HT1080 (cell line): ENCODE results near the gene CALD1. TPM values are rescaled to one million over a fixed set of nuclear protein-coding genes. Genes with fewer than 3 reads are reported as not detected.

ENCODE experiments used
- DNase-seq: peaks from one replicate; pipeline ENCODE4 v3.0.0-alpha.2; 2015; ENCODE audit warnings: low read depth
- polyA plus RNA-seq, 2 experiments: library from polyadenylated mRNA; depleted of rRNA; stranded (reverse); fragments of >200 nt; gene quantifications; 2 replicates each; pipeline ENCODE4 v1.2.3, GENCODE V29; 2015
- total RNA-seq: library from RNA; depleted of rRNA; stranded (reverse); fragments of >200 nt; shearing (Covaris generic); gene quantifications from 2 replicates; pipeline ENCODE4 v1.2.3, GENCODE V29; 2014; rRNA removed

The CALD1 gene
- total RNA-seq, result 47.7 and 57.3 TPM in 2 replicates
- 56.4 and 70.2 TPM in 2 replicates for polyA plus RNA-seq (2015; cell fraction: cytosol; rRNA removed)
- 112 and 115 TPM in 2 replicates for polyA plus RNA-seq (2015; cell fraction: nucleus; rRNA removed)

GRCh38 chr7:134778941-134779740, at the start of gene CALD1:
Gene CALD1 (plus strand): TSS chr7:134779634. CDS start chr7:134867734, 88,100 bp downstream.
- peak; percentile 100 for DNase-seq

DNA sequence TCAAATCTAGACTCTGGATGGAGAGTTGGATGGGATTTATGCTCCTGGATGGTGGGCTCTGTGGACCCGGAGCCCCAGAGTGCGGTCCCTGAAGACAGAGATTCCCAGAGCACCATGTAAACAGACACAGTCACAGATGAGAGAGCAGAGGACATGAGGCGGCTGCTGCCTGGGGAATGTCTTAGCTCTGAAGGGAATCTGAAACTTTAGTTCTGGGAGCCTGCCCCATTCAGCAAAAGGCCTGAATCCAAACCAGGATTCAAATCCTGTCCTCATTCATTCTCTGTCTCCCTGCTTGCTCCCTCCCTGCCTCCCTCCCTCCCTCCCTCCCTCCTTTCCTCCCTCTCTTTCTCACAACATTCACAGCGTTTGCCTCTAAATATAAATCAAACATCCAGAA, 49.5 kb upstream of the CALD1 start:
- no peak for DNase-seq

- DNase-seq, result no peak
These were observed 49.0 kb upstream of the CALD1 start for GRCh38 chr7:134730411-134730829.

DNA sequence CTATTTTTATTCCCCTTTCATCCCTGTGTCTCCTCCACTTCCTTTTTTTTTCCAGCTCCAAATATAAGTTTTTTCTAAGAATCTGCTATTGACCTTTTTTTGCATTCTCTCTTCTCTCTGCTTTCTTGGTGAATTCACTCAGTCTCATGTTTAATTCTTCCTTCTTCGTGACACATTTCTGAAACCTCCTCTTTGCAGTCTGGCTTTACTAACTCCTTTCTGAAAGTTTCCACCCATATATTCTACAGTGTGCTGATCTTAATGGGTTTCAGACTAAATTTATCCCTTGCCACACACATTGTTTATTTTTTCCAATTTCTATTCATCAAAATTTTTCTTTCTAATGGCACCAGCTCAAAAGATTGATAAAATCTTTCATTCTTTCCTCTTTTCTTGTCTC, 47.8 kb upstream of the CALD1 start:
- no peak for DNase-seq

DNA sequence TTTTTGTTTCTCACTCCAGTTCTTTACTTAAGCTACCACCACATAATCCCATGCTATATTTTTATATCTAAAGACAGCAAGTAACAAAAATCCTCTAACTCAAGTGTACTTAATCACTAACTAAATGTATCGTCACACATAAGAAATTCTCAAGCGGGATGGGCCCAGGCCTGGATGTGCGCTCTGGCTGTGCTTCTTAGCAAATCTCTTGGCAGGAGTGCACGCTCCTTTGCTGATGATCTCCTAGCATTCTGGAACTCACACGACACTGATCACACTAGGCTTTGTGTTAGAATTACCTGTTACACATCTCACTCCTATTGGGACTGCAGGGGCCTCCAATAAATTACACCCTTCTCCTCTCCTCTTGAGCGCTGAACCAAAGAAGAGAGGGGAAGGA, 46.7 kb upstream of the CALD1 start:
- DNase-seq, result no peak

DNA sequence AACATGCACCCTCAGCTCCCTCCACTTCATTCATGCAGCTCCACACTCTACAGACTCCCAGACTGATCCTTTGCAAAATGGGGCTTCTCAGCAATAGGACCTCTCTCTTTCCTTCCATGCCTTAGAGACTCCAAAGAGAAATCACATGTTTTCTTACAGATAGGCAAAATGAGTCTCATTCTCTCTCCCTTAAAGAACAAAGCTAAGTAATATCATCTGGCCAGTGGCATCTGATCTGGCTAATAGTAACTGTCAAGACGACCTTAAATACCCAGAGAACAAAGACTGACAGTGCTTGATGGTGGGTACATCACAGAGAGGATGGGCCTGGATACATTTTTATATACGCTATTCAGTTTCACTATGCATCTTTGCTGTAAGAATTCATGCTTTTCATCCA, 43.1 kb upstream of the CALD1 start:
- DNase-seq, result no peak

- peak; percentile 66 for DNase-seq
These were observed 41.7 kb upstream of the CALD1 start for GRCh38 chr7:134737566-134738345.

GRCh38 chr7:134739362-134739761, 40.1 kb upstream of the CALD1 start:
- no peak for DNase-seq

DNA sequence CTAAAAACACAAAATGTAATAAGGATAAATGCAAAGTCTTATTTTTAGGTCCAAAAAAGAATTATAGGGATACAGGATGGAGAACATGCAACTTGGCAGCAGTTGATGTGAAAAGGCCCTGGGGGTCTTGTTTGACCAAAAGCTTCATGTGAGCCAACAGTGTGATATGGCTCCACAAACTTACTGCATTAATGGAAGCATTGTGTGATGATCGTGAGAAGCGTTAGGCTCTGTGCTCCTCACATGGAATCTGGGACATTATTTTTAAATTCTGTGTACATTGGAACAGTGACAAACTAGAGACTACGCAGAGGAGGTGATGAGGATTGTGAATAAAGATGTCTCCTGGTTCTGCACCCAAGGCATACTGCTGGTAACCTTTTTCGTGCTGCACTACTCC, 39.1 kb upstream of the CALD1 start:
- DNase-seq, result no peak

GRCh38 chr7:134741907-134742635, 37.4 kb upstream of the CALD1 start:
- peak; percentile 50 for DNase-seq

DNA sequence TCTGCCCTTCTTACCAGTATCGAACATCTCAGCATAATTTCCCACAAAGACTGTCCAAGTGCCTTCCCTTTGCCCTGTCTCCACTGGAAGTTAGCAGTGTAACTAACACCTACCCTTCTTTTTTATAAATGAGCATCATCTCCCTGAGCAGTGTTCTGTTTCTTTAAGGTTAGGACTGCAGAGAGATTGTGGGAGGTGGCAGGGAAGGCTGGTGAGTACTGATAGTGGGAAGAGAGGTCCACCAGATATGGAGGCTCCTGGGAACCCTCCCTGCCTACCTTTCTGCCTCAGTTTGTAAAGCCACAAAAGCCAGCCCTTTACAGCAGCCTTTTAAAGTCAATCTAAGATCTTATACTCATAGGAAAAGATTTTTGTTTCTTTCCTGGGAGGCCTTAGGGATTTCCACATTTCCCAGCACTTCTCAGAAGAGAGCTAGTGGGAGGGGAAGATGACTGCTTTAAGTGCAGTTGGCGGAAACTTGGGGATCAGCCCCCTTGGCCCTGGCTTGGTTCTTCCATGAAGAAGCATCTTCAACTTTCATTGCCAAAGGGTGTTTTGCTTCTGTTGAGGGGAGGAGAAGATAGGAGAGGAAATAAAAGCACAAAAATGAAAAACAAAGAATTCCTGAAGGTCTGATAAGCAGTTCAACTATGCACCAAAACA, 36.6 kb upstream of the CALD1 start:
- no peak for DNase-seq

GRCh38 chr7:134744569-134744968, 34.9 kb upstream of the CALD1 start:
- no peak for DNase-seq

DNA sequence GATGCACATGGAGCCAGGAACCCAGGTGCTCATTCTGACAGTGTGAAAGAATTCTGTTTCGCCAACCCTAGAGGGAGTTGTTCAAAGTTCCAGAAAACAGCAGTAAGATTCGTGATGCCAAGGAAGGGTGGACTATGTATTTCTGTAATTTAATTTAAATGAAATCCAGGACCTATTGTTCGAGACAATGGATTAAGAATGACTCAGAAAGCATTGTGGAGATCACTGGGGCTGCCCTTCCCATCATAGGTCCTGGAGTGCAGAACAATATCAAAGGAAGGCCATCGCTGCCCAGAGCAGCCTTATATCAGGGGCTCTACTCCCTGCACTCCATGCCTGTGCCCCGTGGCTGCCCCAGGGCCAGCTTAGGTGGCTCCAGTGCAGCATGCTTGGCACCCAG, 32.1 kb upstream of the CALD1 start:
- no peak for DNase-seq

GRCh38 chr7:134750083-134751062, 29.1 kb upstream of the CALD1 start:
- DNase-seq, result no peak

GRCh38 chr7:134752006-134752760, 27.3 kb upstream of the CALD1 start:
- peak; percentile 63 for DNase-seq

DNA sequence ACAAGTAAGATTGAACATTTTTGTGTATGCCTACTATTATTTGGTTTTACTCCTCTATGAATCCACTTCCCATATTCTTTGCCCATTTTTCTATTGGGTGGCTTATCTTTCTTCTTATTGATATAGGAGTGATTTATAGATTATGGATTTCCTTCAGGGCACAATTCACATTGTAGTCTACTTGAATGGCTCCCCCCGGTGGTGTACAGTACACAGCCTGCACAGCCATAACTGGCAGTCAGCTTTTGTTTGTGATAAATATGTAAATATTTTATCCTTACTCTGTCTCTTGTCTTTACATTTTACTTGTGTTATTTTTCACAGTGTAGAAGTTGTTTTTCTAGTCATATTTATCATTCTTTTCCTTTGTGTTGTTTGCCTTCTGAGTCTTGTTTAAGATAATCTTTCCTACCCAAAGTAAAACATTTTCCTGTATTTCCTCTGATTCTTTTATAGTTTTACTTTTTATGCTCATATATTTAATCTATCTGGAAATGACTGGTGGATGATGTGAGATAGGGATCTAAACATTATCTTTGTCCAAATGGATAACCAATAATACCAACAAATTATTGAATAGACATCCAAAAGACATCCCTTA, 23.9 kb upstream of the CALD1 start:
- no peak for DNase-seq

DNA sequence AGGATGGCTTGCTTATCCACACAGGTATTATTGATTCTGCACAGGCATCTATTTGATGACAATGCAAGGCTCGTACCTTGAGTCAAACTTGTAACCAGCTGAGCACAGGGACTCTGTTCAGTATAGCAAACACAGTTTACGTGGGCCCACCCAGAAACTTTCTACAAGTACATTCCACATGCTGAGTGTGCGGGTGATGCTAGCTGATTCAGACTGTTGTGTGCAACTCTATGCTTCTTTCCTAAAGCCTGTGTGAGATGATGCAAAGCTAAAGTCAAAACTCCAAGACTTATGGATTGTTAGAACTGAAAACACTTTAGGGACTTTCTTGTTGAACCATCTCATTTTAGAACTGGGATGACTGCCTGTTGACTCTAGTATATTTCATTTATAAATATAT, 21.5 kb upstream of the CALD1 start:
- DNase-seq, result no peak

GRCh38 chr7:134758981-134759380, 20.5 kb upstream of the CALD1 start:
- no peak for DNase-seq

DNA sequence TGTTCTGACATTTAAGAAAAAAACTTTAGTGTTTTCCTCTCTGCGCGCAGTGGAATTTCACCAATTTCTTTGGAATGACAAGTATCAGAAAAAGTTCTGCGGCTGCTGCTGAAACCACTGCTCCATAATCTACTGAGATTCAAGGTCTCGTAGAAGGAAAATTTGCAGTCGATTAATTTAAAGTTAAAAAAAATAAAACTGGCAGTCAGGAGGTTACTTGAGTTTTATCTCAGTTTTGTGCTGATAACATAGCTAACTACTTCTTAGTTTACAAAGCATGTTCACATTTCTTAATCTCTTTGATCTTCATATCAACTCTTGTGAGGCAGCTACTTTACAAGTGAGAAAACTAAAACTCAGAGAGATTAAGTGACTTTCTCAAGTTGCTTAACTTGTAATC, 18.2 kb upstream of the CALD1 start:
- no peak for DNase-seq
